Suprapubic skin (tissue), 4 donors: ENCODE measurements around the gene S100A9.

Experiments
- EP300 ChIP-seq: sonication (generic); formaldehyde crosslinking; IDR thresholded peaks from one replicate; pipeline ENCODE4 v1.6.1; 2017; ENCODE audit warnings: antibody characterized with exemption
- POLR2A ChIP-seq, 2 donors: fragments of 450-650 bp; IDR thresholded peaks; one replicate each; pipeline ENCODE4 v1.6.1; 2017; ENCODE audit warnings: antibody characterized with exemption in 2 of 2, mild to moderate bottlenecking in 2 of 2, moderate library complexity in 2 of 2
- POLR2AphosphoS5 ChIP-seq, 3 donors: sonication (generic); formaldehyde crosslinking; IDR thresholded peaks; one replicate each; pipeline ENCODE4 v1.6.1; 2017; ENCODE audit warnings: antibody characterized with exemption in 3 of 3
- TF ChIP-seq, protein P1 (sequence below), 2 donors: fragments of 200-600 bp in 1 of 2; fragments of 450-650 bp in 1 of 2; sonication (generic) in 1 of 2; IDR thresholded peaks; one replicate each; pipeline ENCODE4 v1.5.1; 2016 to 2019; ENCODE audit warnings: antibody characterized with exemption in 2 of 2, mild to moderate bottlenecking in 1 of 2, moderate library complexity in 1 of 2

DNA sequence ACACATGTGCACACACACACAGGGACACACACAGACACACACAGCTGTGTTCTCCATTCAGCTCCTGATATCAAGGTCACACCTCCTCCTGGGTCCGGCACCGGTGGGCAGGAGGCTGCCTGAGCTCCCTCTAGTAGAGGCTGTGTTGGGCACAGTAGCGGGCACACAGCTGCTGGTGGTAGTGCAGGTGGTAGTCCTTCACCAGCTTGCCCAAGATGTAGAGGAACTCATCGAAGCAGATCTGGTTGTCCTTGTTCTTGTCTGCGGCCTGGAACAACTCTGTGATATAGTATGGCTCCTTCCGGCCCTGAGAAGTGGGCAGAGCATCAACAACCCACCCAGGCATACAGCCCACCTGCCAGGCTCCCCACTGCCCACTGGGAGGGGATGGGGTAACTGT is 38.8 kb downstream of the S100A9 start:
- TF ChIP-seq, protein P1, sequence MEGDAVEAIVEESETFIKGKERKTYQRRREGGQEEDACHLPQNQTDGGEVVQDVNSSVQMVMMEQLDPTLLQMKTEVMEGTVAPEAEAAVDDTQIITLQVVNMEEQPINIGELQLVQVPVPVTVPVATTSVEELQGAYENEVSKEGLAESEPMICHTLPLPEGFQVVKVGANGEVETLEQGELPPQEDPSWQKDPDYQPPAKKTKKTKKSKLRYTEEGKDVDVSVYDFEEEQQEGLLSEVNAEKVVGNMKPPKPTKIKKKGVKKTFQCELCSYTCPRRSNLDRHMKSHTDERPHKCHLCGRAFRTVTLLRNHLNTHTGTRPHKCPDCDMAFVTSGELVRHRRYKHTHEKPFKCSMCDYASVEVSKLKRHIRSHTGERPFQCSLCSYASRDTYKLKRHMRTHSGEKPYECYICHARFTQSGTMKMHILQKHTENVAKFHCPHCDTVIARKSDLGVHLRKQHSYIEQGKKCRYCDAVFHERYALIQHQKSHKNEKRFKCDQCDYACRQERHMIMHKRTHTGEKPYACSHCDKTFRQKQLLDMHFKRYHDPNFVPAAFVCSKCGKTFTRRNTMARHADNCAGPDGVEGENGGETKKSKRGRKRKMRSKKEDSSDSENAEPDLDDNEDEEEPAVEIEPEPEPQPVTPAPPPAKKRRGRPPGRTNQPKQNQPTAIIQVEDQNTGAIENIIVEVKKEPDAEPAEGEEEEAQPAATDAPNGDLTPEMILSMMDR (IDR thresholded peaks at IDR 0.05): no peak
- TF ChIP-seq POLR2A (IDR thresholded peaks at IDR 0.05) (no peak), POLR2AphosphoS5 (IDR thresholded peaks at IDR 0.05) (no peak), EP300 (no peak)
